Heart left ventricle (tissue), 16 donors: Measurements from ENCODE around the gene NINJ2. TPM values are rescaled to one million over a fixed set of nuclear protein-coding genes. Genes with fewer than 3 reads are reported as not detected.

Source experiments
- ATAC-seq, 4 donors: fragments of 200-7000 bp; cut with Tn5 transposase; one replicate each; pipeline ENCODE4 v1.9.1; 2020 to 2022; ENCODE audit warnings: moderate library complexity in 4 of 4, mild to moderate bottlenecking in 3 of 4, moderate number of reproducible peaks in 1 of 4
- DNase-seq, 5 donors: peaks; one replicate each; pipeline ENCODE4 v3.0.0-alpha.2; 2020
- H3K27ac ChIP-seq, 12 donors: fragments of 200-600 bp; sonication (generic) in 4 of 12; one replicate each; pipeline versions ENCODE4 v1.5.0 to v1.8.0; 2016 to 2022; ENCODE audit warnings: mild to moderate bottlenecking in 2 of 12
- H3K27me3 ChIP-seq, 9 donors: fragments of 200-600 bp; sonication (generic) in 2 of 9; one replicate each; pipeline versions ENCODE4 v1.5.1 to v1.8.0; 2016 to 2022; ENCODE audit warnings: mild to moderate bottlenecking in 3 of 9
- H3K36me3 ChIP-seq, 9 donors: fragments of 200-600 bp; sonication (generic) in 2 of 9; one replicate each; pipeline versions ENCODE4 v1.5.0 to v1.8.0; 2018 to 2022; ENCODE audit warnings: mild to moderate bottlenecking in 2 of 9
- H3K4me1 ChIP-seq, 12 donors: fragments of 200-600 bp; sonication (generic) in 4 of 12; one replicate each; pipeline versions ENCODE4 v1.5.0 to v1.8.0; 2016 to 2022; ENCODE audit warnings: mild to moderate bottlenecking in 3 of 12
- H3K4me3 ChIP-seq, 12 donors: fragments of 200-600 bp; sonication (generic) in 4 of 12; one replicate each; pipeline versions ENCODE4 v1.5.0 to v1.8.0; 2017 to 2022; ENCODE audit warnings: mild to moderate bottlenecking in 9 of 12, moderate library complexity in 4 of 12
- H3K9me3 ChIP-seq, 12 donors: fragments of 200-600 bp; sonication (generic) in 4 of 12; one replicate each; pipeline versions ENCODE4 v1.5.0 to v1.8.0; 2016 to 2022; ENCODE audit warnings: mild to moderate bottlenecking in 1 of 12
- POLR2A ChIP-seq, 2 donors: fragments of 450-650 bp; IDR thresholded peaks; one replicate each; pipeline ENCODE4 v1.6.1; 2017; ENCODE audit warnings: antibody characterized with exemption in 2 of 2, mild to moderate bottlenecking in 2 of 2, moderate library complexity in 2 of 2
- WGBS, 4 donors: extraction: QIAGEN DNeasy Blood & Tissue Kit in 2 of 4; methylation state at CpG; one replicate each; pipeline versions ENCODE4 v1.1.5 to v1.1.7; 2013 to 2018; 5-methylcytosine and 5-hydroxymethylcytosine counted together
- intact Hi-C, 10 donors: fragments of 100-400 bp; cut with DNase I; formaldehyde crosslinking; loops; one replicate each; pipeline versions ENCODE4 v1.11.1 to v1.14.2; 2022
- polyA plus RNA-seq, 2 donors: library from polyadenylated mRNA; stranded (reverse); fragments of 200-250 nt; gene quantifications; one replicate each; pipeline ENCODE4 v1.2.3, GENCODE V29; 2013
- total RNA-seq, 9 donors: library from RNA; depleted of rRNA in 2 of 9; stranded (reverse); fragments of >200 nt in 2 of 9; fragmentation: NEBNext Ultra II Directional in 3 of 9; extraction: Animal tissue kit (Norgen Biotek cat#: 25700) in 3 of 9; gene quantifications; one replicate each; pipeline versions ENCODE4 v1.1.0 to v1.2.4, GENCODE V29; 2016 to 2023
- TF ChIP-seq, protein P1 (sequence below), 12 donors: fragments of 200-600 bp; sonication (generic) in 4 of 12; IDR thresholded peaks; one replicate each; pipeline versions ENCODE4 v1.5.0 to v1.8.0; 2018 to 2022; ENCODE audit warnings: antibody characterized with exemption in 12 of 12, mild to moderate bottlenecking in 5 of 12
- donor health status: ischemic (EF 13 %, LVEDD 7.1; RV severe dilation, severe dysfunction).
- donor health status: healthy with polysubstance abuse.
- donor health status: DM: no; HTN: yes; CAD: no.
- donor health status: DM: no; HTN: no; CAD: no.
- donor health status: ischemic (EF 25% LVEDD 6.9; RV normal size, moderate dysfunction).
- donor health status: ischemic (EF 25% LVEDD 5.7; RV mildly dilated, moderate dysfunction).
- donor health status: healthy.
- donor health status: DM: yes; HTN: yes; CAD: no.
- donor health status: ischemic (EF 35%, LVEDD 5.7; RV mildly dilated, moderate dysfunction).
- donor health status: nonischemic (EF 11% LVEDD 7.7; RV severe dilation, severe dysfunction).
- donor health status: DM: yes; HTN: yes; CAD: no.
- donor health status: PGD.
- donor health status: ischemic (EF 29% LVEDD 5.4; RV normal size, mild dysfunction).
- donor health status: nonischemic (EF 23%, LVEDD 6.1; RV moderate dilation, normal function).

Gene NINJ2
- total and polyA plus RNA-seq, 11 donors = 2.8 to 15.0 (median 5.2) TPM

DNA sequence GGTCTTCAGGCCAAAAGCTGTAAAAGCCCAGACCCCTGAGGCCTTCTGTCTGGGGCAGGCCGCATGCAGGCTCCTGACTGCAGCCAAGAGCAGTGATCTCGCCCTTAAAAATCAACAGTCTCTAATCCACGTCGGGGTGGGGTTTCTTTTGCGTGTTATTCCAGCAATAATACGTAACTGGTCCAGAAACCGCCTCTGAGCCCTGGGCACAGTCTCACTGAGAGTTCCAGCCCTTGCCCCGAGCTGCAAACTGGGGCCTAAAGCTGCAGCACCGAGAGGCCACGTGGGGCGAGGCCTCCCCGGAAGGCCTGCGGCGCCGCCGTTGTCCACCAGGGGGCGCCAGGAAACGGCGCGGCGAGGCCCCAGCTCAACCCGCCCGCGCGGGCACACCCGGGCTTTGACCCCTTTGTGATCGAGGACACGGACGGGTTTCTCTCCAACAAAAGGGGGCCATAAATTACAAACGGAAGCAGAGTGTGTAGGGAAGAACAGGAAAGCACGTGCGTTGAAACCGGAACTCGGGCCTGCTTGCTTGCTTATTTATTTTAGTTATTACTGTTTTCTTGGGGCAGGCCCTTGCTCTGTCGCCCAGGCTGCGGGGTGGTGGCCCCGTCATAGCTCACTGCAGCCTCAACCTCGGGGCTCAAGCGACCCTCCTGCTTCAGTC lies 87.2 kb downstream of the NINJ2 start:
- Histone ChIP-seq H3K4me3 (peak overlapping the region in 6 of 12 donors; percentile 12 to 34 (median 20)), H3K27ac (peak overlapping the region; percentile 11 to 98 (median 66)), H3K36me3 (no peaks in the 10 kb centered on the region), H3K9me3 (peaks cover 0 to 4% (median 0%) of the 10 kb centered on the region in 12 donors), H3K4me1 (peaks cover 15 to 71% (median 48%) of the 10 kb centered on the region in 12 donors), H3K27me3 (no peaks in the 10 kb centered on the region)
- intact Hi-C loops = loop anchor here (1.0 to 10.0 kb wide), 17 partner anchors 31 to 1029 kb away; partner anchors contain the start of genes WNK1 (in 2 of the 10) and FBXL14 (in 1 of the 10)
- peak; percentile 17 to 68 (median 52) for ATAC-seq
- WGBS, 4 donors = 8 to 12% (median 12%) methylated on average over 36 to 39 of the region's 39 CpGs
- DNase-seq = peak; percentile 77 to 92 (median 82)
- no peak for TF ChIP-seq POLR2A (IDR thresholded peaks at IDR 0.05)
- TF ChIP-seq, protein P1, sequence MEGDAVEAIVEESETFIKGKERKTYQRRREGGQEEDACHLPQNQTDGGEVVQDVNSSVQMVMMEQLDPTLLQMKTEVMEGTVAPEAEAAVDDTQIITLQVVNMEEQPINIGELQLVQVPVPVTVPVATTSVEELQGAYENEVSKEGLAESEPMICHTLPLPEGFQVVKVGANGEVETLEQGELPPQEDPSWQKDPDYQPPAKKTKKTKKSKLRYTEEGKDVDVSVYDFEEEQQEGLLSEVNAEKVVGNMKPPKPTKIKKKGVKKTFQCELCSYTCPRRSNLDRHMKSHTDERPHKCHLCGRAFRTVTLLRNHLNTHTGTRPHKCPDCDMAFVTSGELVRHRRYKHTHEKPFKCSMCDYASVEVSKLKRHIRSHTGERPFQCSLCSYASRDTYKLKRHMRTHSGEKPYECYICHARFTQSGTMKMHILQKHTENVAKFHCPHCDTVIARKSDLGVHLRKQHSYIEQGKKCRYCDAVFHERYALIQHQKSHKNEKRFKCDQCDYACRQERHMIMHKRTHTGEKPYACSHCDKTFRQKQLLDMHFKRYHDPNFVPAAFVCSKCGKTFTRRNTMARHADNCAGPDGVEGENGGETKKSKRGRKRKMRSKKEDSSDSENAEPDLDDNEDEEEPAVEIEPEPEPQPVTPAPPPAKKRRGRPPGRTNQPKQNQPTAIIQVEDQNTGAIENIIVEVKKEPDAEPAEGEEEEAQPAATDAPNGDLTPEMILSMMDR (IDR thresholded peaks at IDR 0.05) = peak; percentile 98 to 100 (median 100)

GRCh38 chr12:575129-575502 lies 88.1 kb downstream of the NINJ2 start:
- peak overlapping the region; percentile 11 to 98 (median 66) for H3K27ac ChIP-seq

GRCh38 chr12:574475-575128 lies 88.6 kb downstream of the NINJ2 start:
- no peak for TF ChIP-seq POLR2A (IDR thresholded peaks at IDR 0.05)
- TF ChIP-seq, protein P1 (IDR thresholded peaks at IDR 0.05) = no peak
- H3K4me3 ChIP-seq = no peak overlapping the region
- H3K36me3 ChIP-seq = no peaks in the 10 kb centered on the region
- ATAC-seq (no peak), DNase-seq (peak in 1 of 5 donors; percentile 2)
- intact Hi-C loops = loop anchor here (2.0 to 10.0 kb wide), 12 partner anchors 53 to 1030 kb away; partner anchors contain the start of genes WNK1 (in 3 of the 10), FBXL14 (in 1 of the 10) and RAD52 (in 1 of the 10)
- H3K9me3 ChIP-seq = peaks cover 0 to 4% (median 0%) of the 10 kb centered on the region in 12 donors
- WGBS, 4 donors = 79 to 87% (median 80%) methylated on average over 3 of the region's 3 CpGs
- peak overlapping the region in 9 of 12 donors; percentile 45 to 98 (median 70) for H3K27ac ChIP-seq
- peaks cover 15 to 73% (median 58%) of the 10 kb centered on the region in 12 donors for H3K4me1 ChIP-seq
- no peaks in the 10 kb centered on the region for H3K27me3 ChIP-seq

More at GRCh38 chr12:575129-575502, 88.1 kb downstream of the NINJ2 start:
- Histone ChIP-seq H3K27me3 (no peaks in the 10 kb centered on the region), H3K36me3 (no peaks in the 10 kb centered on the region), H3K4me1 (peaks cover 15 to 73% (median 54%) of the 10 kb centered on the region in 12 donors), H3K4me3 (no peak overlapping the region), H3K9me3 (peaks cover 0 to 4% (median 0%) of the 10 kb centered on the region in 12 donors)
- WGBS, 4 donors = 88 to 91% (median 90%) methylated on average over 7 of the region's 7 CpGs
- intact Hi-C loops = loop anchor here (2.0 to 10.0 kb wide), 10 partner anchors 52 to 1030 kb away; partner anchors contain the start of genes WNK1 (in 2 of the 10) and FBXL14 (in 1 of the 10)
- DNase-seq = peak in 2 of 5 donors; percentile 20 to 53
- peak in 2 of 4 donors; percentile 3 for ATAC-seq
- TF ChIP-seq, protein P1 (IDR thresholded peaks at IDR 0.05) = no peak
- no peak for TF ChIP-seq POLR2A (IDR thresholded peaks at IDR 0.05)
